IMR-90 (cell line): ENCODE measurements around the gene SLC5A1. TPM values are rescaled to one million over a fixed set of nuclear protein-coding genes. Genes with fewer than 3 reads are reported as not detected.

Source experiments
- ATAC-seq: fragments of 200-7000 bp; cut with Tn5 transposase; 2 replicates; pipeline ENCODE4 v1.9.1; 2020; ENCODE audit warnings: low read depth, mild to moderate bottlenecking, moderate library complexity
- BruUV-seq: library from RNA; stranded (reverse); fragments of 400-500 nt; replicated peaks from 2 replicates; lab custom pipeline; 2021; lab: Mats Ljungman, UMichigan
- CTCF ChIA-PET: fragments of 300-600 bp; formaldehyde crosslinking; extraction: SDS; loops from one replicate; lab custom pipeline; 2021; ENCODE audit warnings: antibody characterized with exemption; lab: Yijun Ruan, JAX
- POLR2A ChIA-PET: fragments of 300-600 bp; sonication (Branson Sonifier 250); formaldehyde crosslinking; loops from one replicate; lab custom pipeline; 2022; ENCODE audit warnings: antibody characterized with exemption; ENCODE audit not compliant: unreplicated experiment; lab: Charles Lee
- DNase-seq: peaks from one replicate; pipeline ENCODE4 v3.0.0; 2013
- H2AFZ ChIP-seq: replicated peaks from 2 replicates; pipeline ENCODE3; 2013; ENCODE audit warnings: low read length, mild to moderate bottlenecking; ENCODE audit not compliant: poor library complexity
- H2AK5ac ChIP-seq: 2 replicates; pipeline ENCODE4 v1.6.1; 2013; ENCODE audit warnings: low read depth, low read length, inconsistent platforms
- H2AK9ac ChIP-seq: replicated peaks from 2 replicates; pipeline ENCODE3; 2013; ENCODE audit warnings: mild to moderate bottlenecking, low read depth, low read length, moderate library complexity; ENCODE audit not compliant: poor library complexity
- H2BK120ac ChIP-seq: 2 replicates; pipeline ENCODE4 v1.6.1; 2013; ENCODE audit warnings: low read depth, low read length, inconsistent platforms
- H2BK15ac ChIP-seq: 3 replicates; pipeline ENCODE4 v1.6.1; 2013; ENCODE audit warnings: low read depth, low read length, inconsistent platforms
- H2BK20ac ChIP-seq: 2 replicates; pipeline ENCODE4 v1.6.1; 2013; ENCODE audit warnings: low read depth, mild to moderate bottlenecking, inconsistent platforms, low read length, moderate library complexity
- H2BK5ac ChIP-seq: 2 replicates; pipeline ENCODE4 v1.6.1; 2013; ENCODE audit warnings: mild to moderate bottlenecking, low read depth, low read length, inconsistent platforms; ENCODE audit not compliant: poor library complexity, severe bottlenecking
- H3K14ac ChIP-seq: replicated peaks from 2 replicates; pipeline ENCODE4 v1.6.1; 2013; ENCODE audit warnings: low read depth, low read length, inconsistent platforms
- H3K18ac ChIP-seq: 2 replicates; pipeline ENCODE4 v1.6.1; 2013; ENCODE audit warnings: low read depth, low read length, control low read depth
- H3K23ac ChIP-seq: 2 replicates; pipeline ENCODE4 v1.6.1; 2013; ENCODE audit warnings: low read depth, low read length, inconsistent platforms
- H3K27ac ChIP-seq: 2 replicates; pipeline ENCODE4 v1.5.1; 2013; ENCODE audit warnings: mild to moderate bottlenecking, control low read depth, low read length; ENCODE audit not compliant: insufficient read depth
- H3K27me3 ChIP-seq: 2 replicates; pipeline ENCODE4 v1.6.1; 2013; ENCODE audit warnings: low read length; ENCODE audit not compliant: control insufficient read depth, insufficient read depth
- H3K36me3 ChIP-seq: 2 replicates; pipeline ENCODE4 v1.6.1; 2013; ENCODE audit warnings: low read length, mixed read lengths; ENCODE audit not compliant: control insufficient read depth, insufficient read depth
- H3K4ac ChIP-seq: 2 replicates; pipeline ENCODE4 v1.6.1; 2013; ENCODE audit warnings: low read depth, low read length, inconsistent platforms
- H3K4me1 ChIP-seq: 2 replicates; pipeline ENCODE4 v1.6.1; 2013; ENCODE audit warnings: low read length, mixed read lengths; ENCODE audit not compliant: control insufficient read depth, insufficient read depth
- H3K4me2 ChIP-seq: 2 replicates; pipeline ENCODE4 v1.6.1; 2013; ENCODE audit warnings: low read depth, mild to moderate bottlenecking, control low read depth, low read length, moderate library complexity
- H3K4me3 ChIP-seq: 2 replicates; pipeline ENCODE4 v1.5.1; 2013; ENCODE audit warnings: low read depth, mild to moderate bottlenecking, control low read depth, low read length, moderate library complexity; ENCODE audit not compliant: insufficient read depth
- H3K56ac ChIP-seq: 2 replicates; pipeline ENCODE4 v1.6.1; 2013; ENCODE audit warnings: low read length, inconsistent platforms; ENCODE audit not compliant: insufficient read depth; ENCODE audit errors: extremely low read depth
- H3K79me1 ChIP-seq, 2 experiments: 2 replicates each; pipeline ENCODE4 v1.6.1; 2013; ENCODE audit warnings: low read length in 2 of 2, inconsistent platforms in 1 of 2, low read depth in 1 of 2
- H3K9ac ChIP-seq: 2 replicates; pipeline ENCODE4 v1.6.1; 2013; ENCODE audit warnings: low read depth, low read length, control low read depth
- H3K9me1 ChIP-seq: 2 replicates; pipeline ENCODE4 v1.6.1; 2013; ENCODE audit warnings: low read length, inconsistent platforms; ENCODE audit not compliant: insufficient read depth
- H3K9me3 ChIP-seq: 2 replicates; pipeline ENCODE4 v1.6.1; 2013; ENCODE audit warnings: low read length; ENCODE audit not compliant: control insufficient read depth, insufficient read depth
- H4K20me1 ChIP-seq: 2 replicates; pipeline ENCODE4 v1.6.1; 2013; ENCODE audit warnings: low read length, inconsistent platforms; ENCODE audit not compliant: insufficient read depth
- H4K5ac ChIP-seq: 2 replicates; pipeline ENCODE4 v1.6.1; 2013; ENCODE audit warnings: mild to moderate bottlenecking, low read depth, low read length, control low read depth
- H4K8ac ChIP-seq, 2 experiments: 2 replicates each; pipeline ENCODE4 v1.6.1; 2013; ENCODE audit warnings: low read depth in 2 of 2, low read length in 2 of 2, control low read depth in 1 of 2, inconsistent platforms in 1 of 2
- H4K91ac ChIP-seq: 2 replicates; pipeline ENCODE4 v1.6.1; 2013; ENCODE audit warnings: low read depth, low read length, inconsistent platforms; ENCODE audit not compliant: insufficient read depth
- BHLHE40 ChIP-seq: fragments of 150-350 bp; IDR thresholded peaks from 2 replicates; pipeline ENCODE4 v1.6.1; 2016; ENCODE audit warnings: mild to moderate bottlenecking, low read depth, low read length
- CEBPB ChIP-seq: IDR thresholded peaks from 2 replicates; pipeline ENCODE4 v1.6.1; 2012; ENCODE audit warnings: low read depth, low read length, improper control_type of control experiment
- CHD1 ChIP-seq: IDR thresholded peaks from 2 replicates; pipeline ENCODE4 v1.6.1; 2012; ENCODE audit warnings: low read depth, low read length, improper control_type of control experiment
- FOS ChIP-seq: fragments of 150-350 bp; IDR thresholded peaks from 2 replicates; pipeline ENCODE4 v1.6.1; 2016; ENCODE audit warnings: low read depth, low read length
- MAFK ChIP-seq: IDR thresholded peaks from 2 replicates; pipeline ENCODE4 v1.6.1; 2012; ENCODE audit warnings: low read depth, low read length, improper control_type of control experiment
- MAZ ChIP-seq: IDR thresholded peaks from 2 replicates; pipeline ENCODE4 v1.6.1; 2012; ENCODE audit warnings: low read depth, mild to moderate bottlenecking, low read length, improper control_type of control experiment, moderate library complexity, borderline replicate concordance
- MXI1 ChIP-seq: IDR thresholded peaks from 2 replicates; pipeline ENCODE4 v1.6.1; 2012; ENCODE audit warnings: low read depth, mild to moderate bottlenecking, low read length, moderate library complexity, borderline replicate concordance
- POLR2A ChIP-seq: IDR thresholded peaks from 2 replicates; pipeline ENCODE4 v1.6.1; 2012; ENCODE audit warnings: mild to moderate bottlenecking, low read depth, low read length
- RAD21 ChIP-seq: IDR thresholded peaks from 2 replicates; pipeline ENCODE4 v1.6.1; 2012; ENCODE audit warnings: low read length, improper control_type of control experiment
- RFX5 ChIP-seq: IDR thresholded peaks from 2 replicates; pipeline ENCODE4 v1.8.0; 2012; ENCODE audit warnings: low read depth, mild to moderate bottlenecking, low read length, moderate library complexity
- SMC3 ChIP-seq: fragments of 150-350 bp; IDR thresholded peaks from 2 replicates; pipeline ENCODE4 v1.6.1; 2016; ENCODE audit warnings: low read depth, mild to moderate bottlenecking, antibody characterized with exemption, low read length, moderate library complexity
- WGBS, 2 experiments: methylation state at CpG; one replicate each; pipeline versions ENCODE4 v1.1.5 to v1.1.7; 2013; ENCODE audit warnings: missing lambda C conversion rate in 2 of 2; ENCODE audit not compliant: insufficient read length in 1 of 2; ENCODE audit errors: extremely low coverage in 2 of 2; 5-methylcytosine and 5-hydroxymethylcytosine counted together
- dilution Hi-C: fragments of 300-500 bp; cut with HindIII; formaldehyde crosslinking; loops from one replicate; pipeline ENCODE4 v1.14.3; 2018; ENCODE audit warnings: low sequenced_read_pairs; ENCODE audit not compliant: unreplicated experiment
- in situ Hi-C: fragments of 300-500 bp; cut with MboI; formaldehyde crosslinking; loops from 3 replicates; pipeline ENCODE4 v1.14.3; 2019; ENCODE audit warnings: low sequenced_read_pairs, inconsistent platforms, mixed read lengths
- intact Hi-C: fragments of 100-400 bp; cut with micrococcal nuclease; formaldehyde crosslinking; loops from 2 replicates; pipeline ENCODE4 v1.10.0; 2022
- polyA plus RNA-seq, 3 experiments: library from polyadenylated mRNA; depleted of rRNA; stranded (reverse); fragments of >200 nt; gene quantifications; 2 replicates each; pipeline ENCODE4 v1.2.3, GENCODE V29; 2012; ENCODE audit warnings: low replicate concordance in 1 of 3
- total RNA-seq: library from RNA; depleted of rRNA; stranded (reverse); fragments of >200 nt; gene quantifications from 2 replicates; pipeline ENCODE4 v1.2.3, GENCODE V29; 2012
- TF ChIP-seq, protein P1 (sequence below): fragments of 150-350 bp; IDR thresholded peaks from 2 replicates; pipeline ENCODE4 v1.6.1; 2016; ENCODE audit warnings: low read depth, mild to moderate bottlenecking, low read length, moderate library complexity, borderline replicate concordance

SLC5A1 gene
- total and polyA plus RNA-seq, 2 of the 4 experiments (the other 2 are of a cell fraction): not detected

DNA sequence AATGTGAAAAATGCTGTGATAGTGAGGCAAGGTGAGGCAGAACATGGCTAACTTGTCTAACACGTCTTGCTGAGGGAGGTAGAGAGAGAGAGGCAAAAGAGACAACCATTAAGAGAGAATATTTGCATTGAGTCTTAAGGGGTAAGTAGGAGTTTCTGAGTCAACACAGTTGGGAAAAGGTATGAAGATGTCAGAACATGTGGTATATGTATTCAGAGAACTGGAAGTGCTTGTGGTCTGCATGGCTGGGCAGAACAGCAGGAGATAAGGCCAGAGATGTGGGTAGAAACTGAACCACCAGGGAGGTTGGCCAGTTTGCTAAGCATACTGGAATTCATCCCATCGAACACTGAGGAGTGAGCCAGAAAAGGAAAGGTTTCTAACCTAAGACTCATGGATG is 25.0 kb upstream of the SLC5A1 start:
- BruUV-seq: no TSS peak
- no peak overlapping the region for H3K56ac ChIP-seq
- CTCF ChIA-PET: no interaction called here
- H3K9ac ChIP-seq: no peak overlapping the region
- no peak overlapping the region for H2BK120ac ChIP-seq
- dilution Hi-C loops: no loop called here
- no peaks in the 10 kb centered on the region for H3K79me1 ChIP-seq
- H3K4me1 ChIP-seq: no peaks in the 10 kb centered on the region
- no peak overlapping the region for H4K91ac ChIP-seq
- no peak overlapping the region for H3K18ac ChIP-seq
- H4K20me1 ChIP-seq: peaks cover 2% of the 10 kb centered on the region; the same call in 1 of the 2 replicates
- no peak overlapping the region for H2BK5ac ChIP-seq
- H3K9me3 ChIP-seq: peaks cover 4% of the 10 kb centered on the region
- H2BK15ac ChIP-seq: no peak overlapping the region
- no peak overlapping the region for H3K27ac ChIP-seq
- no peak for ATAC-seq
- H3K36me3 ChIP-seq: no peaks in the 10 kb centered on the region
- TF ChIP-seq RAD21 (no peak), CHD1 (no peak), RFX5 (no peak), FOS (no peak), POLR2A (no peak), SMC3 (no peak), MAZ (no peak), MAFK (no peak), BHLHE40 (no peak), CEBPB (no peak), MXI1 (no peak)
- TF ChIP-seq, protein P1, sequence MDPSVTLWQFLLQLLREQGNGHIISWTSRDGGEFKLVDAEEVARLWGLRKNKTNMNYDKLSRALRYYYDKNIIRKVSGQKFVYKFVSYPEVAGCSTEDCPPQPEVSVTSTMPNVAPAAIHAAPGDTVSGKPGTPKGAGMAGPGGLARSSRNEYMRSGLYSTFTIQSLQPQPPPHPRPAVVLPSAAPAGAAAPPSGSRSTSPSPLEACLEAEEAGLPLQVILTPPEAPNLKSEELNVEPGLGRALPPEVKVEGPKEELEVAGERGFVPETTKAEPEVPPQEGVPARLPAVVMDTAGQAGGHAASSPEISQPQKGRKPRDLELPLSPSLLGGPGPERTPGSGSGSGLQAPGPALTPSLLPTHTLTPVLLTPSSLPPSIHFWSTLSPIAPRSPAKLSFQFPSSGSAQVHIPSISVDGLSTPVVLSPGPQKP: no peak
- H2AK5ac ChIP-seq: no peak overlapping the region
- H3K9me1 ChIP-seq: no peaks in the 10 kb centered on the region
- H3K27me3 ChIP-seq: peaks cover 2% of the 10 kb centered on the region; the same call in 1 of the 2 replicates
- POLR2A ChIA-PET: no interaction called here
- H2AK9ac ChIP-seq: no peak overlapping the region
- H3K23ac ChIP-seq: no peak overlapping the region
- no peak overlapping the region for H3K4me3 ChIP-seq
- no peak overlapping the region for H4K5ac ChIP-seq
- intact Hi-C loops: loop anchor here (5.0 kb wide), 1 partner anchor 96 kb away; no protein-coding TSS in a partner anchor
- H2AFZ ChIP-seq: no peak overlapping the region
- in situ Hi-C loops: no loop called here
- no peak overlapping the region for H3K4me2 ChIP-seq
- no peak overlapping the region for H2BK20ac ChIP-seq
- no peak overlapping the region for H3K4ac ChIP-seq
- no peak overlapping the region for H3K14ac ChIP-seq
- no CpG with 5 or more reads among the region's 2 CpGs for WGBS, 2 experiments
- DNase-seq: no peak
- H4K8ac ChIP-seq: no peak overlapping the region
